ENCODE measurements around the gene SPIB. TPM values are rescaled to one million over a fixed set of nuclear protein-coding genes. Genes with fewer than 3 reads are reported as not detected.

SPIB gene
- total and polyA plus RNA-seq, 7 donors, result 3.0 to 58.1 (median 33.7) TPM; not detected in 3

DNA sequence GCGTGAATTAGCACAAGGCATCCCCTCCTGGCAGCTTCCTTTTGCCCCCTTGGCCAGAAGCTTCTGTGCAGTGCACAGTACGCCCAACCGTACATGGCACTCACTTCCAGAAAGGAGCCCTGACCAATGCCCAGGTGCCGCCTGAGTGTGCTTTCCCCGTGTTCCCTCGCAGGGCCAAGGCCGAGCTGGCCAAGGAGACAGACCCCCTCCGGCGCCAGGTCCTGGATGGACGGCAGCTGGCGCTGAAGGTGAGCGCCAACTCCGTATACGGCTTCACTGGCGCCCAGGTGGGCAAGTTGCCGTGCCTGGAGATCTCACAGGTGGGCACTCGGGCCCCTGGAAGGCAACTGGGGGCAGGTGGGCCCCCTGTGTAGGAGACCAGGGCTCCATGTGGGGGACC, 9.4 kb upstream of the SPIB start:
- intact Hi-C loops (cut with DNase I), result no loop called here
- Histone ChIP-seq H3K9me3 (no peaks in the 10 kb centered on the region), H3K27me3 (no peaks in the 10 kb centered on the region), H3K27ac (no peak overlapping the region), H3K36me3 (peaks cover 0 to 27% (median 9%) of the 10 kb centered on the region in 4 donors), H3K4me3 (no peak overlapping the region), H3K4me1 (no peaks in the 10 kb centered on the region)
- TF ChIP-seq EP300 (IDR thresholded peaks at IDR 0.05) (no peak), POLR2A (IDR thresholded peaks at IDR 0.05) (no peak), POLR2AphosphoS5 (IDR thresholded peaks at IDR 0.05) (no peak), CTCF (IDR thresholded peaks at IDR 0.05) (no peak)
- no peak for DNase-seq
- 96 to 97% methylated on average over 17 of the region's 17 CpGs for WGBS, 2 donors

DNA sequence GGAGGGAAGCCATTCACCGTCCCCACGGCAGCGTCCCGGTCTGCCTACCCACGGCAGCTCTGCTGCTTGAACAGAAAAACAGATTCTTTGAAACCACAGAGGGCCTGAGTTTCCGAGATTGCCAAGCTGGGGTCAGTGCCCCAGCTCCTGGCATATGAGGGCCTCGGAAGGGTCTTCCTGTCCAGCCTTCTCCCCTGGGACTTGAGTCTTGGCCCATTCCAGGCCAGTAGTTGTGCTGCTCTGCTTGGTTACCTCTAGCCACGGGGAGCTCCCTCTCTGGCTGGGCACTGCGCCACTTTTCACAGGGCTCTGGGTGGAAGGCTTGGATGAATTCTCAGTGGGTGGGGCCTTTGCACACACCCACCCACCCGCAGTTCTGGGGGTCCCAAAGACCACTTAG, 8.6 kb upstream of the SPIB start:
- H3K4me1 ChIP-seq, result no peaks in the 10 kb centered on the region
- no peaks in the 10 kb centered on the region for H3K27me3 ChIP-seq
- 77 to 86% methylated on average over 10 of the region's 10 CpGs for WGBS, 2 donors
- H3K9me3 ChIP-seq, result no peaks in the 10 kb centered on the region
- H3K27ac ChIP-seq, result no peak overlapping the region
- no peak overlapping the region for H3K4me3 ChIP-seq
- peaks cover 0 to 27% (median 9%) of the 10 kb centered on the region in 4 donors for H3K36me3 ChIP-seq
- DNase-seq, result no peak
- TF ChIP-seq EP300 (IDR thresholded peaks at IDR 0.05) (no peak), POLR2A (IDR thresholded peaks at IDR 0.05) (no peak), CTCF (IDR thresholded peaks at IDR 0.05) (no peak), POLR2AphosphoS5 (IDR thresholded peaks at IDR 0.05) (no peak)
- intact Hi-C loops (cut with DNase I), result no loop called here

DNA sequence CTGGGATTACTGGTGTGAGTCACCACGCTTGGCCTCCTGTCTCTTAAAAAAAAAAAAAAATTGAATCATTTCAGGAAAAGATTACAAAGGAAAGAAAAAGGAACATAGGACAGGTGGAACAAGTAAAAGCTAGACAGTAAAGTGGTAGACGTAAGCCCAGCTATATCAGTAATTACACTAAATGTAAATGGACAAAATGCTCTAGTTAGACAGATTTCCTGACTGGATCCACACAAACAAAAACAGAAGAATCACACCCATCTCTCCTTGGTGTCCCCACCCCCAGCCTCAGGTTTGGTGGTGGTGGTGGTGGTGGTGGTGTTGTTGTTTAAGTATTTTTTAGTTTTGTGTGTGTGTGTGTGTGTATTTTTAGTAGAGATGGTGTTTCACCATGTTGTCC, 6.3 kb upstream of the SPIB start:
- H3K4me3 ChIP-seq, result no peak overlapping the region
- TF ChIP-seq POLR2A (IDR thresholded peaks at IDR 0.05) (no peak), POLR2AphosphoS5 (IDR thresholded peaks at IDR 0.05) (no peak), EP300 (IDR thresholded peaks at IDR 0.05) (no peak), CTCF (IDR thresholded peaks at IDR 0.05) (no peak)
- intact Hi-C loops (cut with DNase I), result no loop called here
- 95 to 98% methylated on average over 2 of the region's 2 CpGs for WGBS, 2 donors
- DNase-seq, result no peak
- no peak overlapping the region for H3K27ac ChIP-seq
- peaks cover 0 to 16% (median 9%) of the 10 kb centered on the region in 4 donors for H3K36me3 ChIP-seq
- H3K4me1 ChIP-seq, result no peaks in the 10 kb centered on the region
- peaks cover 0 to 10% (median 4%) of the 10 kb centered on the region in 3 donors for H3K27me3 ChIP-seq
- H3K9me3 ChIP-seq, result no peaks in the 10 kb centered on the region

GRCh38 chr19:50413096-50413495, 5.6 kb upstream of the SPIB start:
- TF ChIP-seq CTCF (IDR thresholded peaks at IDR 0.05) (no peak), POLR2AphosphoS5 (IDR thresholded peaks at IDR 0.05) (no peak), EP300 (IDR thresholded peaks at IDR 0.05) (no peak), POLR2A (IDR thresholded peaks at IDR 0.05) (no peak)
- DNase-seq, result no peak
- H3K36me3 ChIP-seq, result peaks cover 0 to 16% (median 9%) of the 10 kb centered on the region in 4 donors
- H3K4me1 ChIP-seq, result no peaks in the 10 kb centered on the region
- 94 to 95% methylated on average over 13 of the region's 13 CpGs for WGBS, 2 donors
- intact Hi-C loops (cut with DNase I), result no loop called here
- no peak overlapping the region for H3K4me3 ChIP-seq
- no peak overlapping the region for H3K27ac ChIP-seq
- H3K27me3 ChIP-seq, result peaks cover 4 to 17% (median 11%) of the 10 kb centered on the region in 3 donors
- no peaks in the 10 kb centered on the region for H3K9me3 ChIP-seq

GRCh38 chr19:50413531-50413930, 5.2 kb upstream of the SPIB start:
- Histone ChIP-seq H3K9me3 (no peaks in the 10 kb centered on the region), H3K27ac (no peak overlapping the region), H3K36me3 (peaks cover 0 to 16% (median 8%) of the 10 kb centered on the region in 4 donors), H3K4me1 (peaks cover 0 to 4% (median 1%) of the 10 kb centered on the region in 4 donors), H3K27me3 (peaks cover 7 to 21% (median 15%) of the 10 kb centered on the region in 3 donors), H3K4me3 (no peak overlapping the region)
- no peak for TF ChIP-seq CTCF (IDR thresholded peaks at IDR 0.05)
- no peak for TF ChIP-seq EP300 (IDR thresholded peaks at IDR 0.05)
- no peak for TF ChIP-seq POLR2AphosphoS5 (IDR thresholded peaks at IDR 0.05)
- TF ChIP-seq POLR2A (IDR thresholded peaks at IDR 0.05), result no peak
- 95 to 97% methylated on average over 21 of the region's 21 CpGs for WGBS, 2 donors
- intact Hi-C loops (cut with DNase I), result no loop called here
- DNase-seq, result no peak

All from sigmoid colon (tissue), 7 donors.